MM.1S (cell line): Measurements from ENCODE around the gene SCD.

Source experiments
- DNase-seq: peaks from one replicate; pipeline ENCODE4 v3.0.0-alpha.2; 2015
- H2AFZ ChIP-seq: fragments of 300-600 bp; sonication (generic); 2 replicates; pipeline ENCODE4 v1.6.0; 2016; ENCODE audit warnings: antibody characterized with exemption, low read length
- H3F3A ChIP-seq: fragments of 300-600 bp; sonication (generic); 2 replicates; pipeline ENCODE4 v1.6.1; 2016; ENCODE audit warnings: mild to moderate bottlenecking, antibody characterized with exemption, low read length, moderate library complexity, mixed read lengths; ENCODE audit not compliant: insufficient read depth
- H3K27ac ChIP-seq: fragments of 300-600 bp; sonication (generic); 2 replicates; pipeline ENCODE4 v1.5.1; 2016; ENCODE audit warnings: mild to moderate bottlenecking, low read length
- H3K27me3 ChIP-seq: fragments of 300-600 bp; sonication (generic); replicated peaks from 2 replicates; pipeline ENCODE4 v1.6.0; 2016; ENCODE audit warnings: low read length; ENCODE audit not compliant: insufficient read depth
- H3K36me3 ChIP-seq: fragments of 300-600 bp; sonication (generic); replicated peaks from 2 replicates; pipeline ENCODE4 v1.6.1; 2016; ENCODE audit warnings: mild to moderate bottlenecking, low read length, mixed read lengths; ENCODE audit not compliant: insufficient read depth
- H3K4me1 ChIP-seq: fragments of 300-600 bp; sonication (generic); 2 replicates; pipeline ENCODE4 v1.6.1; 2016; ENCODE audit warnings: low read length, mixed read lengths
- H3K4me2 ChIP-seq: fragments of 300-600 bp; sonication (generic); 2 replicates; pipeline ENCODE4 v1.6.0; 2016; ENCODE audit warnings: low read depth, low read length
- H3K4me3 ChIP-seq: fragments of 300-600 bp; sonication (generic); 2 replicates; pipeline ENCODE4 v1.5.1; 2016; ENCODE audit warnings: low read length, mixed read lengths
- H3K79me2 ChIP-seq: fragments of 300-600 bp; sonication (generic); 2 replicates; pipeline ENCODE4 v1.6.1; 2016; ENCODE audit warnings: mixed run types, low read length, mixed read lengths
- H3K9ac ChIP-seq: fragments of 300-600 bp; sonication (generic); 2 replicates; pipeline ENCODE4 v1.6.1; 2016; ENCODE audit warnings: low read length, mixed read lengths
- H3K9me2 ChIP-seq: fragments of 300-600 bp; sonication (generic); replicated peaks from 2 replicates; pipeline ENCODE4 v1.6.1; 2016; ENCODE audit warnings: mild to moderate bottlenecking, low read length, mixed read lengths; ENCODE audit not compliant: insufficient read depth
- H3K9me3 ChIP-seq: fragments of 300-600 bp; sonication (generic); replicated peaks from 2 replicates; pipeline ENCODE4 v1.6.1; 2016; ENCODE audit warnings: mild to moderate bottlenecking, low read length, mixed read lengths; ENCODE audit not compliant: insufficient read depth
- H4K20me1 ChIP-seq: fragments of 300-600 bp; sonication (generic); 2 replicates; pipeline ENCODE4 v1.6.1; 2016; ENCODE audit warnings: mild to moderate bottlenecking, low read length, moderate library complexity, mixed read lengths; ENCODE audit not compliant: insufficient read depth
- CTCF ChIP-seq: fragments of 300-600 bp; sonication (generic); IDR thresholded peaks from 2 replicates; pipeline ENCODE4 v1.5.1; 2016; ENCODE audit warnings: antibody characterized with exemption, low read length, mixed read lengths
- EZH2 ChIP-seq: fragments of 300-600 bp; sonication (generic); optimal IDR thresholded peaks from 2 replicates; pipeline ENCODE3; 2017; ENCODE audit warnings: low read depth, mild to moderate bottlenecking, antibody characterized with exemption, low read length, mixed read lengths
- EZH2phosphoT487 ChIP-seq: fragments of 300-600 bp; sonication (generic); IDR thresholded peaks from 2 replicates; pipeline ENCODE4 v1.6.1; 2018; ENCODE audit warnings: antibody characterized with exemption, low read length

Gene SCD

GRCh38 chr10:100391163-100392002, 44.4 kb downstream of the SCD start:
- no peak for DNase-seq
- no peaks in the 10 kb centered on the region for H4K20me1 ChIP-seq
- H3K9ac ChIP-seq, result no peak overlapping the region
- no peaks in the 10 kb centered on the region for H3K9me3 ChIP-seq
- H3K79me2 ChIP-seq, result no peaks in the 10 kb centered on the region
- H3K27ac ChIP-seq, result no peak overlapping the region
- no peaks in the 10 kb centered on the region for H3K36me3 ChIP-seq
- TF ChIP-seq CTCF (no peak), EZH2 (no peak), EZH2phosphoT487 (no peak)
- no peak overlapping the region for H3K4me2 ChIP-seq
- no peaks in the 10 kb centered on the region for H3K4me1 ChIP-seq
- H3K27me3 ChIP-seq, result no peaks in the 10 kb centered on the region
- H2AFZ ChIP-seq, result no peak overlapping the region
- no peaks in the 10 kb centered on the region for H3K9me2 ChIP-seq
- H3K4me3 ChIP-seq, result no peak overlapping the region
- H3F3A ChIP-seq, result no peaks in the 10 kb centered on the region

GRCh38 chr10:100392686-100393003, 45.6 kb downstream of the SCD start:
- no peaks in the 10 kb centered on the region for H3F3A ChIP-seq
- H3K4me1 ChIP-seq, result no peaks in the 10 kb centered on the region
- H3K79me2 ChIP-seq, result no peaks in the 10 kb centered on the region
- H3K36me3 ChIP-seq, result no peaks in the 10 kb centered on the region
- H4K20me1 ChIP-seq, result no peaks in the 10 kb centered on the region
- H2AFZ ChIP-seq, result no peak overlapping the region
- TF ChIP-seq CTCF (no peak), EZH2 (no peak), EZH2phosphoT487 (no peak)
- no peaks in the 10 kb centered on the region for H3K9me2 ChIP-seq
- H3K4me3 ChIP-seq, result no peak overlapping the region
- no peak overlapping the region for H3K4me2 ChIP-seq
- no peak overlapping the region for H3K27ac ChIP-seq
- no peaks in the 10 kb centered on the region for H3K27me3 ChIP-seq
- DNase-seq, result no peak
- no peaks in the 10 kb centered on the region for H3K9me3 ChIP-seq
- no peak overlapping the region for H3K9ac ChIP-seq

GRCh38 chr10:100395626-100396025, 48.6 kb downstream of the SCD start:
- Histone ChIP-seq H3K9ac (no peak overlapping the region), H3F3A (no peaks in the 10 kb centered on the region), H2AFZ (no peak overlapping the region), H3K4me1 (no peaks in the 10 kb centered on the region), H3K4me2 (no peak overlapping the region), H3K4me3 (no peak overlapping the region), H4K20me1 (no peaks in the 10 kb centered on the region), H3K9me3 (no peaks in the 10 kb centered on the region), H3K79me2 (no peaks in the 10 kb centered on the region), H3K27ac (no peak overlapping the region), H3K36me3 (no peaks in the 10 kb centered on the region), H3K27me3 (no peaks in the 10 kb centered on the region), H3K9me2 (no peaks in the 10 kb centered on the region)
- no peak for DNase-seq
- TF ChIP-seq EZH2 (no peak), CTCF (no peak), EZH2phosphoT487 (no peak)
